NCI-H510A treated with DMSO at 0.1 percent for 48 hours (cell line): ENCODE data around the gene PRR30.

Experiments
- DNase-seq: peaks from one replicate; lab custom pipeline; 2025; lab: John Stamatoyannopoulos, UW

Gene PRR30

GRCh38 chr2:27097341-27097740, 41.9 kb downstream of the PRR30 start:
- no peak for DNase-seq

- DNase-seq: no peak
These were observed 42.4 kb downstream of the PRR30 start for GRCh38 chr2:27096748-27097297.

- no peak for DNase-seq
These were observed 43.2 kb downstream of the PRR30 start for GRCh38 chr2:27095745-27096651.

- no peak for DNase-seq
These were observed 43.8 kb downstream of the PRR30 start for GRCh38 chr2:27095427-27095744.

- no peak for DNase-seq
These were observed 44.7 kb downstream of the PRR30 start for GRCh38 chr2:27094353-27094984.

GRCh38 chr2:27093430-27094352, 45.5 kb downstream of the PRR30 start:
- no peak for DNase-seq

- DNase-seq: no peak
These were observed 46.3 kb downstream of the PRR30 start for GRCh38 chr2:27092696-27093429.

GRCh38 chr2:27091746-27092695, 47.2 kb downstream of the PRR30 start:
- no peak for DNase-seq

- DNase-seq: no peak
These were observed 49.9 kb downstream of the PRR30 start for GRCh38 chr2:27089111-27089954.

GRCh38 chr2:27088634-27089033, 50.6 kb downstream of the PRR30 start:
- DNase-seq: no peak

- DNase-seq: no peak
These were observed 51.3 kb downstream of the PRR30 start for GRCh38 chr2:27087823-27088410.
